C4-2B (cell line): ENCODE data around the gene TRIP10.

Experiments
- ZFX ChIP-seq: fragments of 450-650 bp; IDR thresholded peaks from 2 replicates; pipeline ENCODE4 v1.6.1; 2017
- TF ChIP-seq, protein P1 (sequence below): fragments of 450-650 bp; conservative IDR thresholded peaks from 2 replicates; pipeline ENCODE4 v1.5.1; 2017; ENCODE audit warnings: mild to moderate bottlenecking

DNA sequence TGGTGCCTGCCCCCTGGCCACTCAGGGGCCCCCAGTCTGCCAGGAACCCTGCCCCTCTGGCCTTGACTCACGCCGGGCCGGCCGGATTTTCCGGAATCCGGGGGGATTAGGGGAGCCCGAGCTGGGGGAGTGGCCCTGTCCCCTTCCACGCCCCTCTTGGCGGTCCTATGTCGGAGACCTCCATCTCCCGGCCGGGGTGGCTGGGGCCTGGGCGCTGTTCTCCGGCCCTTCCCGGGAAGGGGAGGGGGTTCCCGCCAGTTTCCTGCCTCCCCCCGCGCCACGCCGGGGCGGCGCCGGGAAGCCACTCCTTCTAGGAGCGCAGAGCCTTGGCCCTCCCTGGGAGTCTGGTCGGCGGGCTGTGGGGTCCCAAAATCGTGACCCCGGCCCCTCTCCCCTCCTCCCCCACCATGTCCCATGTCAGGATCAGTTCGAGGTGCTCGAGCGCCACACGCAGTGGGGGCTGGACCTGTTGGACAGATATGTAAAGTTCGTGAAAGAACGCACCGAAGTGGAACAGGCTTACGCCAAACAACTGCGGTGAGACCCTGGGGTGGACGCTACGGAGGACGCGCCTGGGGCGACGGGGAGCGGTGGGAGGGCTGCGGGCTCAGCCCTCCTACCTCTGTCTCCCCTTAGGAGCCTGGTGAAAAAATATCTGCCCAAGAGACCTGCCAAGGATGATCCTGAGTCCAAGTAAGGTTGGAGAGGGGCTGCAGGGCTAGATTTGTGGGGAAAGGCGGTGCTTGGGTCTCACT, 1.3 kb downstream of the TRIP10 start:
- TF ChIP-seq, protein P1, sequence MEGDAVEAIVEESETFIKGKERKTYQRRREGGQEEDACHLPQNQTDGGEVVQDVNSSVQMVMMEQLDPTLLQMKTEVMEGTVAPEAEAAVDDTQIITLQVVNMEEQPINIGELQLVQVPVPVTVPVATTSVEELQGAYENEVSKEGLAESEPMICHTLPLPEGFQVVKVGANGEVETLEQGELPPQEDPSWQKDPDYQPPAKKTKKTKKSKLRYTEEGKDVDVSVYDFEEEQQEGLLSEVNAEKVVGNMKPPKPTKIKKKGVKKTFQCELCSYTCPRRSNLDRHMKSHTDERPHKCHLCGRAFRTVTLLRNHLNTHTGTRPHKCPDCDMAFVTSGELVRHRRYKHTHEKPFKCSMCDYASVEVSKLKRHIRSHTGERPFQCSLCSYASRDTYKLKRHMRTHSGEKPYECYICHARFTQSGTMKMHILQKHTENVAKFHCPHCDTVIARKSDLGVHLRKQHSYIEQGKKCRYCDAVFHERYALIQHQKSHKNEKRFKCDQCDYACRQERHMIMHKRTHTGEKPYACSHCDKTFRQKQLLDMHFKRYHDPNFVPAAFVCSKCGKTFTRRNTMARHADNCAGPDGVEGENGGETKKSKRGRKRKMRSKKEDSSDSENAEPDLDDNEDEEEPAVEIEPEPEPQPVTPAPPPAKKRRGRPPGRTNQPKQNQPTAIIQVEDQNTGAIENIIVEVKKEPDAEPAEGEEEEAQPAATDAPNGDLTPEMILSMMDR, result no peak
- no peak for TF ChIP-seq ZFX
